ENCODE results near the gene MED10. TPM values are rescaled to one million over a fixed set of nuclear protein-coding genes. Genes with fewer than 3 reads are reported as not detected.
"Not testable (repeated sequence)": the region's sequence is repeated elsewhere in the genome, so short reads cannot be mapped to it uniquely, and the experiment has no call there.

The MED10 gene
- total RNA-seq, 1 experiment from 2014 or later, result 30.0 TPM

DNA sequence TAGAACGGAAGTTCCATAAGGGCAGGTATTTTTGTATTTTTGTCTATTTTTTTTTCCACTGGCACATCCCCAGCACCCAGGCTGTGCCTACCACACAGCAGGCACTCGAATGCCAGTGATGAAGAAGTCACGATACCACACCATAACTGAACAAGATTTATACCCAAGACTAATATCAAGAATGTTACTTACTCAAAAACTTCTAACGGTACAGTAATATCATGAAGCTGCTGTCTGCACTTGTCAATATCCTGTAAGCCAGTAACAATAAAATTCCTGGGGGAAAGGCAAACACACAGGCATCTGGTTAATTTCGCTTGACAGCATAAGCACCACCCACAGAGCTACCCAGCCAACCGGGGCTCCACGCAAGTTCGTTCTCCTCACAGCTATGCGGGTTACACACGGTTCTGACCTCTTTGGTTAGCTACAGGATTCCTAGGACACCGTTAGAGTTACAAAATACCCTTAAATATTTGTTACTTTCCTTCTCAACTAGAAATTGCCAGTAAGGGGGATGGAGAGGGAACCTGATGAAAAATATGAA lies 1.3 kb downstream of the MED10 start:
- no peak for DNase-seq (ENCODE audit: extremely low read depth, low read depth)

DNA sequence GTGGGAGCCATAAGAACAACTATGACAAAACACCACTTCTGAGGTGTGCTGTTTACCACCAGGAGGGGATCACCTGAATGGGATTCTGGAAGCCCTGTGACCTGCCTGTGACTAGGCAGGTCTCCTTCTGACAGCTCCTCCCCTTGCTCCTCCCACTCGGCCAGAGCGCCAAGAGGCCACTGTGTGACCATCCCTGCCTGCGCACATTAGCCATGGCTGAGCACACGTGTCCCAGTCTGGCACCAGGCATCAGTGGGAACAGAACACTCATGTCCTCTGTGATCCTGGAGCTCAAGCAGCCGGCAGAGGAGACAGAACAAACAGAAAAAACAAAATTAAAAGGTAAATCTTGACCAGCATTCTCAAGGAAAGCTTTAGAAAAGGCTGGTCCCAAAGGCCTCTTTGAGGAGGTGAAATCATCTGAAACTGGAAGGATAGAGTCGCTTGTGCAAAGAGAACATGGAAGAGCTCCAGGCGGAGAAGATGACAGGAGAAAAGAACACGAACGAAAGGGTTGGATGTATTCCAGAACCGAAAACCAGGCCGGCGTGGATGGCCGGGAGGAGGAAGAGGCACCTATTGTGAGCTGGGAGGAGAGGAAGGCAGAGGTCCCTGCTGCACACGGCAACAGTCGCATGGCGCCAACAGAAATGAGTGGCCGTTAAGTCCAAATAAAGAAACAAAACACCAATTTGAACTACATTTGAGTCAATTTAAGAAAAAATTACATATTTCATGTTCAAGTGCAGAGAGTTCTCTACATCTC lies 5.1 kb downstream of the MED10 start:
- no peak for DNase-seq (ENCODE audit: extremely low read depth, low read depth)

DNA sequence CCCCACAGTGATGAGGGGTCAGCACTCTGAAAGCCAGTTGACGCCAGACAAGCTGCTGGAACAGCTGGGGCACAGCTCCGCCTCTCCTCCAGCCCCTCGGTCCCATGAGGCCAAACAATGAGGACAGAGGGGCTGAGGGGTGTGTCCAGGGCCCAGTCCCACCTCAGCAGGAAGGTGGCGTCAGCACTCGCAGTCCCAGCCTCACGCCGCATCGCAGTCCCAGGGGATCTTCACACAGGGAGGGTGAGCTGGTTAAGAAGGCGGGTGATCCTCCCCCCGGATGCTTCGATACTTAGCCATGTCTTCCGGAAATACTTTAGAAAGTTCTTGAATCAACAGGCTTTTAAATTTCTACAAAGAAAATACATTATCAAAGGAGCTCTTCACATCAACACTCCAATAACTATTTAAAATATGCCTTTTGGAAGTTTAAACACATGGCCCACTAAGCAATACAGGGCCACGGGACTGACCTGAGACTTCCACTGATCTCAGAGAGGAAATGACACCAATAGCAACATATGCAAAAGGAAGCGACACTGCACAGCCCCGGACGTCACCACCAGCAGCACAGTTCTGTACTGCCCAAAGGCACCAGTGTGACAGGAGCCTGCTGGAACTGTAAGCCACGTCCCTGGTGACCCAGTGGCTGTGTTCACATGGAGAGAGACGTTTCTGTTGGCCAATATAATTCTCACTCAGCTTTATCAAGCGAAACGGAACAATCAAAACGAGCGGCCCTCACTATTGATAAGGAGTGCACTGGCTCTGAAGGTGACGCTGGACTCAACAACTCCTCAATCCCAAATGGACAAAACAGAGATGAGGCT lies 5.9 kb downstream of the MED10 start:
- DNase-seq (ENCODE audit: extremely low read depth, low read depth), result no peak

DNA sequence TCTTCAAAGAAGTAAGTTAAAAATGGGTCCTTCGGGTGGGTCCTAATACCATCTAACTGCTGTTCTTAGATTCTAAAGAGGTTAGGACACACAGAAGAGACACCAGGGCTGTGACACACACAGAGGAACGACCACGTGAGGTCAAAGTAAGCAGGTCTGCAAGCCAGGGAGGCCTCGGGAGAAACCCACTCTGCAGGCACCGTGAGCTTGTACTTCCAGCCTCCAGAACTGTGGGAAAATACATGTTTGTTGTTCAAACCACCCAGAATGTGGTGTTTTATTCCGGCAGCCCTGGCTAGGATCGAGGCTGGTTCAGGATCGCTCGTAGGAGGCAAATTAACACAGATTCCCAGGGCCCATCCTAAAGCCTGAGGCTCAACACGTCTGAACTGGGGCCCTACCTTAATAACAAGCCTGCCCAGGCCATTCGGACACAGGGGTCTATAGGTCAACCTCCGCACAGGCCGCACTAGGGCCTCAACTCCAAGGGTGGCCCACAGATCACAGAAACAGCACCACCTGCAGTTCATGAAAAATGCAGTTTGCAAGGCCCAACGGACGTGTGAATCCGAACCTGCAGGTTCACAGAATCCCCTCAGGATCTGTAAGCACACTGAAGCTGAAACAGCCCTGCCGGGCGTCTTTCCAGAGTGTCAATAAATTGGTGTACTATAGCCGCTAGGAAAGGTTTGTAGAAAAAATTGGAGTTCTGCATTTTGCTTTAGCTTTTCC lies 7.1 kb downstream of the MED10 start:
- DNase-seq (ENCODE audit: extremely low read depth, low read depth), result no peak

DNA sequence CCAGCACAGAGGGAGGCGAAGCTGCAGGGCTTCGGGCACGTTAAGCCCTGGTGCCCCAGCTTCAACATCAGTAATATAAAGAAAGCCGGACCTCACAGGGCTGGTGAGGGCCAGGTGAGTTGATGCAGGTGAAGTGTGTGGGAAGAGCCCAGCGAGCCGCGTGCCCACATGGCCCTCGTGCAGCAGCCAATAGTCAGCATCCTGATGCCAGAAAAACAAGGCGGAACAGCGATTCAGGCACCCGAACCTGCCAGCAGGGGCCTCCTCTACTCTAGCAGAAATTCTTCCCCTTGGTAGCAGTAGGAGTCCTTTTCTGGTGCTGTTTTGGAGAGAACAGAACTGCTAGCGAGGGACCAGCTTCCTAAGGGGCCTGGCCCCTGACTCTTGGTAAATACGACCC lies 7.8 kb downstream of the MED10 start:
- DNase-seq (ENCODE audit: extremely low read depth, low read depth), result no peak

DNA sequence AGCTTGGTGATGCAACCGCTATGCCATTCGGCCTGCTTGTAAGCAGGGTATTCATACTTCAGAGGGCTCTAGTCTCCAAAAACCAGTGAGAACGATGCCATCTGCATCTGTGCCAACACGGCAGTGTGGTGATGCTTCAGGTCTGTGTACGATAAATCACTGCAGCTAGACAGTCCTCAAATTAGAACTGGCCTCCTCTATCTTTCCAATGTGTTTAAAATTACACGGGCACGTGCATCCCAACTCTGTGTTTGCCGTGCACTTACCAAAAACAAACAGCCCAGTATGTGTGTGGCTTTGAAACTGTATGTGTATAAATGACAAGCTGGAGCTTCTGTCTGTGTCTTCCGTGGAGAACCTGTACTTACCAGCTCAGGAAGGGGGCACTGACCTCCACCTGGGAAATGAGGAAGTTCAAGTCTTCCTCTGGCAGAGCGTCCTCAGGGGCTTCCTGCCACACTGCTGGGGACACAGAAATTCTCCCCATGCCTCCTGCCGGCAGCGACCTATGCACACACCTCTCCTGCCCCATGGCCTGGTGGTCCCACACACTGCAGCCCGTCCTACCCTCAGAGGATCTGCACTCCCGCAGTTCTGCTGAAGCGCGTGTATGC lies 12.3 kb downstream of the MED10 start:
- DNase-seq (ENCODE audit: extremely low read depth, low read depth), result no peak

DNA sequence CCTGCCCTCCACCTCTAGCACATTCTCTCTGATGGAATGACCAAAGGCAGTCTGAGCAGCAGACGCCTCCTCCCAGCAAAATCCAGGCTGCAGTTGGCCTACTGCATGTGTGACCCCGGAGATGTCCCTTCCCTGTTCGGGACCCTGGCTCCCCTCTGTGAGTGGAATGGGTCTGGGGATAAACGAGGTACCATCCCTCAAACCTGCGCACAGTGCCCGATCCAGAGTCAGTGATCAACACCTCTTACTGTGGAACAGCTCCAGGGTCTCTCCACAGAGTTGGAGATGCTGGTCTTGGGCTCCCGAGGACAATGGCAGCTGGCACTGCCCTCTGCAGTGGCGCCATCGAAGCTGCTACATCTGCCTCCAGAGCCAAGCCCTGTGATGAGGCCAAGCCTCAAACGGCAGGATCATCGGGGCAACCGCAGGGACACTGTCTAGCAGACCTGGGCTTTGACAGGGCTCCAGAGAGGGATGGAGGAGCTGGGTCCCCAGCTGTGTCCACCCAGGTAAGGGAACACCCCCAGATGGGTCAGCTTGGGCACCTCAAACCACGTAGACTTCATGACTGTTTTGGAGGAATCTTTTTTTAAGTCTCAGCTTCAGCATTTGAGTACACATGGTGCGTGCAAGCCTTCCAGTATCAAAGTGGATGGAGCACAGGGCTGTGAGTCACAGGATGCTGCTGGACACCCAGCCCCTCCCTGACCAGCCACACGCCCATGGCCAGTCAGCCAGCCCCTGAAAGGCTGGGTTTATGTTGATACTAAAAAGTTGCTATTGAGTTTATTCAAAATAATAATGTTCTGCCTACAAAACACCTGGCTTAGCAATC lies 13.0 kb downstream of the MED10 start:
- DNase-seq (ENCODE audit: extremely low read depth, low read depth), result no peak

DNA sequence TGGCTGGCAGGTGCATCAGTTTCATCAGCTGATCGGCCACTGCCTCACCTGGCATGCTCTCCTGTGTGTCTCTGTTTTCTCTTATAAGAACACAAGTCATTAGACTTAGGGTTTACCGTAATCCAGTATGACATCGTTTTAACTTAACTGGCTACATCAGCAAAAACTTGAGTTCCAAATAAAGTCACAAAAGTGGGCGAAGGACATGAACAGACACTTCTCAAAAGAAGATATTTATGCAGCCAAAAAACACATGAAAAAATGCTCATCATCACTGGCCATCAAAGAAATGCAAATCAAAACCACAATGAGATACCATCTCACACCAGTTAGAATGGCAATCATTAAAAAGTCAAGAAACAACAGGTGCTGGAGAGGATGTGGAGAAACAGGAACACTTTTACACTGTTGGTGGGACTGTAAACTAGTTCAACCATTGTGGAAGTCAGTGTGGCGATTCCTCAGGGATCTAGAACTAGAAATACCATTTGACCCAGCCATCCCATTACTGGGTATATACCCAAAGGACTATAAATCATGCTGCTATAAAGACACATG lies 14.8 kb downstream of the MED10 start:
- not testable (repeated sequence) for DNase-seq (ENCODE audit: extremely low read depth, low read depth)

DNA sequence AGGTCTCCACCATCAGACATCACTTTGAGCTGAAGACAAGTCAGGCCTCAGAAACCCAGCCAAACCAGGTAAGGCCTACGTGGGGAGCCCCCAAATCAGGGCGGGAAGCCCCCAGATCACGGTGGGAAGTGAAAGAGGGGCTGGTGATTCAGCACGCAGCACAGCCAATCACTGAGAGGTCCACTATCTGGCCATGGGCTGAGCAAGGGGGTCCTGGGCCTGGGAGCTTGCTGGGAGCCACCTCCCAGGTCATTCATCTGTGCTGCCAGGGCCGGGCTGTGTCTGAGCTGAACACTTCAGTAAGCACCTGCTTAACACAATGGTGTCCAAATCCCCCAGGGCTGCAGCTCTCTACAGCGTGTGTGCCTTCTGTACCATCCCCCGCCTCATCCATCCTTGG lies 15.5 kb downstream of the MED10 start:
- no peak for DNase-seq (ENCODE audit: extremely low read depth, low read depth)

DNA sequence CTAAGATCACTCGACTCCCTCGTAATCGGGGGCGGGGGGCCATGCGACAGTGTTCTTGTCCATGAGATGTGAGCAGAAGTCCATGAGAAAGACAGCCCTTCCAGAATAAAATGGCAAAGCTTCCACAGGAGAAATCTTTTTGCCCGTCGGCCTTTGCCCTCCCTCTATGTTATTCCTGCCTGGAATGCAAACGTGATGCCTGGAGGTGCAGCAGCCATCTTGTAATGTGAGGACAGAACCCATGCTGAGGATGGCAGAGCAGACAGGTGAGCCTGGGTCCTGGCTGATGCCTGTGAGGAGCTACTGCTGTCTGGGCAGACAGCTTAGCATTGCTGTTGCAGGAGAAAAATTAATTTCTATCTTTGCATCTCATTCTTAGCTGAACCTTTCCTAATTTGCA lies 17.2 kb downstream of the MED10 start:
- DNase-seq (ENCODE audit: extremely low read depth, low read depth), result no peak

DNA sequence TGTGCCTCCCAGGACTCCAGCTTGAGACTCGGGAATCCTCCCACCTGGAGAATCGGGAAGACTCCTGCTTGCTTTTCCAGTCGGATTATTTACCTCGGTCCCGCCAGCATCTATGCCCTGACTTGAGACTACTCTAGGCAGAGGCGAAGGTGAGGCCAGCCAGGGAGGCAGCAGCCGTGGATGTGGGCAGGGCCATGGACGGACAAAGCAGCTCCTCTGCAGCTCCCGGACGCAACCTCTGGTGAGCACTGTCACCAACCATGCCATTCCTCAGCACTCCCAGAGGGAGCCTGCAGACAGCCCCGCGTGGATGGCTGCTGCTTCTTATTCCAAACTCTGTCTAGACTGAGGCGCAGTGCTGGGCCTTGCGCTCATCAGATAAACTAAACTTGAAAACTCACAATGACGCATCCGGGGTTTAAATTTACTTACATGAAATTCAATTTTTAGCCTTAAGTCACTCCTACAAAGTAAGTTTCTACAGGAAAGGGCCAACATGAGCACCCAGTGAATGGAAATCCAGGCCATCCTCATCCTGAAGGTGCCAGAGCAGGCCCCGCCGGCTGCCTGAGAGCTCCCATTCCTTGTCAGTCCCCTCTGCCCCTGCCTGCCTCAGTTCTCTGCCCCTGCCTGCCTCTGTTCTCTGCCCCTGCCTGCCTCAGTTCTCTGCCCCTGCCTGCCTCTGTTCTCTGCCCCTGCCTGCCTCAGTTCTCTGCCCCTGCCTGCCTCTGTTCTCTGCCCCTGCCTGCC lies 17.8 kb downstream of the MED10 start:
- no peak for DNase-seq (ENCODE audit: extremely low read depth, low read depth)

DNA sequence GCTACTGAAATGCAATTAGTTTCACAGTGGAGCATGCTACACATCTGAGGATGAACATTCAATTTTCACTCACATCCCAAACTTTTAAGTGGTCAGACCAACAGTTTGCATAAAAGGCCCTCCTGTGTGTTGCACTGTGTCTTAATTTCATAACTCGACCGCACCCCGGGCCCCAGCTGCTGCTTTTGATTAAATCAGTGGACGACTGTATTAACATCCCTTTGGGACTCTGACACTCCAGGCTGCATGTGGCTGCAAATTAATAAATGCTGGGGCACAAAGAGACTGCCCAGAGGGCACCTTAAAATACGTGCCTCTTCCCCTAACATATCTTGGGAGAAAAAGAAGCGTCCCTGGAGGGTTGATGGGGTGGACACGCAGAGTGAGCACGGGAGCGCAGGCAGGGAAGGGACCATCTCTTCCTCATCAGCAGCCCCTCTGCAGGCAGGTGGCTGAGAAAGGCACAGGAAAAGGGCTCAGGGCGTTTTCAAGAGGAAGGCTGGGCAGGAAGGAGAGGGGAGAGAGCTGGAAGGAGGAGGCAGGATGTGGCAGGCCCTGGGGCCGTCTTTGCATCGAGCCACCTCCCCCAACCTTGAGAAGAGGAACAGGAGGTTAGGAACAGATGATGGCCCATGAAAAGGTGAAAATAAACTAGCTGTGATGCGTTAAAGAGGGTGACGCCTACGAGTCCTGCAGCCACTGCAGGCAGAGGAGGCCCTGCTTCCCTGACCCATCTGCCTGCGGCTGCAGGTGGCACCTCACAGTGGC lies 18.6 kb downstream of the MED10 start:
- DNase-seq (ENCODE audit: extremely low read depth, low read depth), result no peak

DNA sequence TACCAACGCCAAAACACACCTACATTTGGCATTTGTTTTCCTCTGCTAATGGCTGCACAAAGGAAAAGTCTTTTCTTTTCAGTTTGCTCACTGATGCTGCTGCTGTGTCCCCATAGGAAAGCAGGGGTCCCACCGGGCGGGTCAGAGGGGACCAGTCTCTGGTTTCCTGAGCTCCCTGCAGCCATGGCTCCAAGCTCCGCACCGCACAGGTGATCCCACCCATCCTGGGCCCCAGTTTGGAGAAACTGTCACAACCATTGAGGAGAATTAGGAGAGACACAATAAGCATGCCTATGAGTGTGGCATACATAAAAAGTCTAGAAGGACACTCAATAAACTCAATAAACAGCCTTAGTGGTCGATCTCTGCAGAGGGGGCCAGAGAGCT lies 19.9 kb downstream of the MED10 start:
- no peak for DNase-seq (ENCODE audit: extremely low read depth, low read depth)

DNA sequence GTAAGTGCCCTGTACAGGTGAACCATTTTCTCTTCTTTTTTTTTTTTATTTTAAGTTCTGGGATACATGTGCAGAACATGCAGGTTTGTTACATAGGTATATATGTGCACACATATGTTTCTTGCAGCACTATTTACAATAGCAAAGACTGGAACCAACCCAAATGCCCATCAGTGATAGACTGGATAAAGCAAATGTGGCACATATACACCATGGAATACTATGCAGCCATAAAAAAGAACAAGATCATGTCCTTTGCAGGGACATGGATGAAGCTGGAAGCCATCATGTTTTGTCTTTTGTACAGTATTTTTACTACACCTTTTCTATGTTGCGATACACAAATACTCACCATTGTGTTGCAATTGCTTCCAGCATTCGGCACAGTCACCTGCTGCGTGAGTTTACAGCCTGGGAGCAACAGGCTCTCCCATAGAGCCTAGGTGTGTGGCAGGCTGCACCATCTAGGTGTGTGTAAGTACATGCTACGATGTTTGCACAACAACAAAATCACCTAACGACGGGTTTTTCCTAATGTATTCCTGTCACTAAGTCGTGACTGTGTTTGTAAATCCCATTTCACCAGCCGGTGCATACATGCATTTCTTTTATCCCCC lies 20.4 kb downstream of the MED10 start:
- DNase-seq (ENCODE audit: extremely low read depth, low read depth), result not testable (repeated sequence)

DNA sequence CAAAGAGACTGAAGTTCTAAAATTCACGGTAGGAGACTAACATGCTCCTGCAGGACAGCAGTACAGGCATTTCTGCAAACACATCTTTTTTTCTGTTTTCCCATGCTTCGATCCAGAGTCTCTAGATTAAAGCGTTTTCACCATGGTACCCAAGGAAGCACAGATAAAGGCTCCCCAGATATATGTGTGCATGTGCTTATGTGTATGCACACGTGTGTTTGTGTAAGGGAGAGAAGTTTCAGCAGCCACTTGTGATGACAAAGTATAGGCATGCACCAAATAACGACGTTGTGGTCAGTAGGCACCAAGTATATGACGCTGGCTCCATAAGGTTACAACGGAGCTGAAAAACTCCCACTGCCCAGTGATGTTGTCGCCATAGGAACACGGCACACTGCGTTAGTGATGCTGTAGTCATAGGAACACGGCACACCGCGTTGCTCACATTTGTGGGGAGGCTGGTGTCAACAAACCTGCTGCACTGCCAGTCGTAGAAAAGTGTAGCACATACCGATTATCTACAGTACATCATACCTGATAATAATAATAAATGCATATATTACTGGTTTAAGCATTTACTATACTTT lies 21.7 kb downstream of the MED10 start:
- DNase-seq (ENCODE audit: extremely low read depth, low read depth), result no peak

DNA sequence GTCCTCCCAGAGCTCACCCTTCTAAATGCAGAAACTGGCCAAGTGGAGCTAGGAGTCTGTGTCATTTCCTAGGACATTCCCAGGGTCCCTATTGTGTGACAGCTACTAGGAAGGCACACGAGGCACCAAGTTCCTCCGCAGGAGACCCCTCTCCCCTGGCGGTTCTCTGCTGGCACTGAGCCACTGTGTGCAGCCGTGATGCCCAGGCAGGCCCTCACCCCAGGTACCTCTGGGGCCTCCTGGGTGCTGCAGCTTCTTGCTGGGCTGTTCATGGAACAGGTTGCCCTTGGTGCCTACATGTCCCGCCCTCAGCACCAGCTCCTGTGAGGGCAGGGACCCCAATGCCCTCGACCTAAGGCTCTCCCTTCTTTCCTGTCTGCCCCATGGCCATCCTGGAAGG lies 23.1 kb downstream of the MED10 start:
- DNase-seq (ENCODE audit: extremely low read depth, low read depth), result no peak

DNA sequence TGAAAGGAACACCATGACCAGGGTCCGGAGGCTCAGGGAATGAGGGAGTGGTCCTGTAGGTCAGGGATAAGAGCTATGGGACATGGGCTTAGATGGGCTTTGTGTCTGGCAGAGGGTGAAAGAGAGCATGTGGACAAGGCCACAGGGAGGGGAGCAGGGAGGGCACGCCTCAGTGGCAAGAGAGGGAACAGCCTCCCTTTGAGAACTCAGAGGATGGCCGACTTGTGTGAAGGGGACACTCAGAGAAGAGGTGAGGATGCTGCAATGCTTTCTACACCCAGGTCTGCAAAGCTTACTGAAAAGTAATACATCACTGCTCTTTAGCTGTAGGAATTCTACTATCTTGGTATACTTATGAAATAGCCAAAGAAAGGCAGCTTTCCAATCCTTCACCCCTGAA lies 23.5 kb downstream of the MED10 start:
- no peak for DNase-seq (ENCODE audit: extremely low read depth, low read depth)

Measured in NCI-H460 (cell line).